Spinal cord (tissue), 10 donors: ENCODE data around the gene DIP2A. TPM values are rescaled to one million over a fixed set of nuclear protein-coding genes. Genes with fewer than 3 reads are reported as not detected.

Source experiments
- DNase-seq, 6 donors: peaks; one replicate each; pipeline versions ENCODE4 v3.0.0 to v3.0.0-alpha.2; 2013 to 2015; ENCODE audit warnings: low spot score in 6 of 6, low read depth in 4 of 6
- H3K27ac ChIP-seq: one replicate; pipeline ENCODE4 v1.5.1; 2013; ENCODE audit warnings: low read depth, low read length, control low read depth
- H3K27me3 ChIP-seq: one replicate; pipeline ENCODE4 v1.6.1; 2013; ENCODE audit warnings: low read length; ENCODE audit not compliant: control insufficient read depth, insufficient read depth
- H3K36me3 ChIP-seq: one replicate; pipeline ENCODE4 v1.6.1; 2013; ENCODE audit warnings: low read length; ENCODE audit not compliant: control insufficient read depth, insufficient read depth
- H3K4me1 ChIP-seq: one replicate; pipeline ENCODE4 v1.6.1; 2013; ENCODE audit warnings: low read length; ENCODE audit not compliant: control insufficient read depth, insufficient read depth
- H3K4me3 ChIP-seq: one replicate; pipeline ENCODE4 v1.5.1; 2013; ENCODE audit warnings: low read depth, low read length, control low read depth
- H3K9me3 ChIP-seq: one replicate; pipeline ENCODE4 v1.6.1; 2013; ENCODE audit warnings: low read length; ENCODE audit not compliant: control insufficient read depth, insufficient read depth
- WGBS: methylation state at CpG from one replicate; pipeline ENCODE4 v1.1.5; 2013; ENCODE audit warnings: missing lambda C conversion rate; ENCODE audit not compliant: insufficient coverage; 5-methylcytosine and 5-hydroxymethylcytosine counted together
- polyA plus RNA-seq, 2 donors: library from polyadenylated mRNA; unstranded; fragments of 120-200 nt; gene quantifications; one replicate each; pipeline ENCODE4 v1.2.1, GENCODE V29; 2013; ENCODE audit not compliant: insufficient read length in 2 of 2
- total RNA-seq, 2 donors: library from RNA; depleted of rRNA in 1 of 2; stranded (reverse); fragments of 120-200 nt in 1 of 2; fragments of >200 nt in 1 of 2; gene quantifications; one replicate each; pipeline versions ENCODE4 v1.2.3 to v1.2.4, GENCODE V29; 2013 to 2014
- donor health status: healthy.

Gene DIP2A
- total and polyA plus RNA-seq, 4 donors = 41.2 to 69.6 (median 43.2) TPM

DNA sequence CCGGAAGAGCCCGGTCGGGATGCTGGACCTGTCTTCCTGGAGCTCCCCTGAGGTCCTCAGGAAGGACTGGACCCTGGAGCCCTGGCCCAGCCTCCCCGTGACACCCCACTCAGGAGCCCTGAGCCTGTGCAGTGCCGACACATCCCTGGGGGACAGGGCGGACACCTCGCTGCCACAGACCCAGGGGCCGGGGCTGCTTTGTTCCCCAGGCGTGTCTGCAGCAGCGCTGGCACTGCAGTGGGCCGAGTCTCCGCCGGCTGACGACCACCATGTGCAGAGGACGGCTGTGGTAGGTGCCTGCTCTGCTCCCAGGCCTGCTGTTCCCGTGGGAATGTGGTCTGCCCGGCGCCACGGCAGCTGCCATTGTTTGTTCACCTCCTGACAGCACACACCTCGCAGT is 42.1 kb upstream of the DIP2A start:
- no peak for DNase-seq
- peaks cover 81% of the 10 kb centered on the region for H3K36me3 ChIP-seq
- no peak overlapping the region for H3K4me3 ChIP-seq
- no peak overlapping the region for H3K27ac ChIP-seq
- 90% methylated on average over 20 of the region's 20 CpGs for WGBS
- H3K9me3 ChIP-seq = no peaks in the 10 kb centered on the region
- no peaks in the 10 kb centered on the region for H3K4me1 ChIP-seq
- H3K27me3 ChIP-seq = no peaks in the 10 kb centered on the region

DNA sequence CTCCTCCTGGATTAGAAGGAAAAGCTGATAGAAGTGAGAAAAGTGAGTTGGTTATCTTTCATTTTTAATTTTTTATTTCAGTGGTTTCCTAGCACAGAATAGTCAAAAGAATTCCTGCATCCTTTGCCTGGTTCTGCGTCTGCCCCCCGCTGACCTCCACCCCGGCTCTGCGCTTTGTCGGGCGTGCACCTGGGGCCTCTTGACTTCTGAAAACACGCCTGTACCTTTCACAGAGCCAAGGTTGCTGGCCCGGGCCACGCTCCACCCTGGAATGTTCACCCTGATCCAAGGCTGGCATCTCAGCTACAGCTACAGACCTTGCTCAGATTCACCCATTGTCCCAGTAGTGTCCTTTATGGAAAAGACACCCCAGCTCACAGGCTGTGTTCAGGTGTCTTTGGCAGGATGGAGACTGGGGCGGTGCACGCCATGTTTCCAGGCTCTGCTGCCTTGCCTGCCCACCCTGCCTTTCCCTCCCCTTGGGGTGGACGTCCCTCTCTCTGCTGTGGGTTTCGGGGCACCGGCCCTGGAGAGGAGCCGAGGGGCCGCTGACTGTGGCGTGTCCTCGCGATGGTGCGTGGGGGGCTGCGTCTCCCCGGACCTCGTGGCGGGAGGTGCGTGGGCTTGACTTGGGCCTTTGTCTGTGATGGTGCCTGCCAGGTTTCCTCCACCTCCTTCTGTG is 40.3 kb upstream of the DIP2A start:
- 96% methylated on average over 23 of the region's 25 CpGs for WGBS
- H3K36me3 ChIP-seq = peaks cover 77% of the 10 kb centered on the region
- DNase-seq = no peak
- H3K9me3 ChIP-seq = no peaks in the 10 kb centered on the region
- no peaks in the 10 kb centered on the region for H3K27me3 ChIP-seq
- no peaks in the 10 kb centered on the region for H3K4me1 ChIP-seq
- no peak overlapping the region for H3K4me3 ChIP-seq
- no peak overlapping the region for H3K27ac ChIP-seq

DNA sequence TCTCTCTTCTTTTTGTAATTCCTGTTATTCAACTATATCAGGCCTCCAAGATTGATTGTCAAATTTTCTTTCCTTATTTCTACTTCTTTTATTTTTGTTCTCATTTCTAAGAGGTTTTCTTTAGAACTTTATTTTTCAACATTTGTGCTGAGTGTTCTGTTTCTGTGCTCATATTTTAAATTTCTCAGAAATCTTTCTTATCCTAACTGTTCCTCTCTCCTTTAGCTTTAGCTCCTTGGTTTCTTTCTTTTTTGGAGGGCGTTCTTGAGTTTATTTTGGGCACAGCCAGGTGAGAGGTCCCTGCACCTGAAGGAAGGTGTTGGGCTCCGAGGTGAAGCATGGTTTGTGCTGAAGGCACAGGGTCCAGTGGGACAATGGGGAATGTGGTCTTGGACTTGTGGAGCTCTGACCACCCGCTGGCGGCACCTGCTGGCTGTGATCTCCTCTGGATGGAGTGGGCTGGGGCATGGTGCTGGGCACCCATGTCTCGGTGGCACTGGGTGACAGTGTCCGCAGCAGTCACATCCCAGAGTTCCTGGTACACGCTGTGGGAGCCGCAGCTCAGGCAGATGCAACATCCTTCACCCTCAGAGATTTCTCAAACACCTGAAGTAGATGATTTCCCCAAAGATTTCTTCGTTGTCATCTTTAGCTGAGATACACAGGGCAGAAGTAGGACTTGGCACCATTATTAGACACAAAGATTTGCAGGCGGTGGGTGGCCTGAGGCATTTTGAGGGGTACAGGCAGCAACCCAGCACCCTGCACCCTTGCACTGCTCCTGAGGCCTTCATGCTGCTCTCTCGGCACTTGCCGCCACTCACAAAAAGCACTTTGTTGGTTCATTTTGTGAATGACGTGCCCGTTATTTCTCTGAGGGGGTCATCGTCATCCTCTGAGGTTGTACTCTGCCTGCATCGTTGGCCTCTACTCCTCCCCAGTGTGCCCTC is 38.2 kb upstream of the DIP2A start:
- Histone ChIP-seq H3K27ac (no peak overlapping the region), H3K4me3 (no peak overlapping the region), H3K36me3 (peaks cover 77% of the 10 kb centered on the region), H3K27me3 (no peaks in the 10 kb centered on the region), H3K9me3 (no peaks in the 10 kb centered on the region), H3K4me1 (no peaks in the 10 kb centered on the region)
- no peak for DNase-seq
- 92% methylated on average over 15 of the region's 16 CpGs for WGBS

DNA sequence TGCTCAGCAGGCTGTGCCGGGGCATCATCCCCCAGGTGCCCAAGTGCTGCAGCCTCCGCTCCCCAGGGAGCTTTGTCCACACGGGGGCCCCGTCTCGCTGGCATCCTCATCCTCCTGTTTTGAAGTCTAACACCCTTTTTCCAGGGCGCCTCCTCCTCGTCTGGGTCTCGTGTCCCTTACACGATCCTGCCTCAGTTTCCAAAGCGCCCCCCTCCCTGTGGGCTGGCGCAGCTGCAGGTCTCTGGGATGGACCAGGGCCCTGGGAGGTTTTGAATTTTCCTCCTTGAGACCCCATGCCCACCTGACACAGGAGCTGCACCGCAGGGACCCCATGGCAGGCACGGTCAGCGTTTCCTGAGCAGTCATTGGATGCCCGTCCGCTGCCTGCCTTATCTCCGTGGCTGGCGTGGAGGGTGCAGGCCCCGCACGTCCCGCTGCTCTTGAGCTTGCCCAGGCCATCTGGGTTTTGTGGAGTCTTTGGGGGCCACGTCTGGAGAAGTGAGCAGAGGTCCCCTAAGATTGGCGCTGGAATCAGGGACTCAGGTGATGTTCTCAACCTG is 37.4 kb upstream of the DIP2A start:
- Histone ChIP-seq H3K9me3 (no peaks in the 10 kb centered on the region), H3K4me1 (no peaks in the 10 kb centered on the region), H3K27ac (no peak overlapping the region), H3K4me3 (no peak overlapping the region), H3K36me3 (peaks cover 83% of the 10 kb centered on the region), H3K27me3 (no peaks in the 10 kb centered on the region)
- no peak for DNase-seq
- 95% methylated on average over 23 of the region's 23 CpGs for WGBS

DNA sequence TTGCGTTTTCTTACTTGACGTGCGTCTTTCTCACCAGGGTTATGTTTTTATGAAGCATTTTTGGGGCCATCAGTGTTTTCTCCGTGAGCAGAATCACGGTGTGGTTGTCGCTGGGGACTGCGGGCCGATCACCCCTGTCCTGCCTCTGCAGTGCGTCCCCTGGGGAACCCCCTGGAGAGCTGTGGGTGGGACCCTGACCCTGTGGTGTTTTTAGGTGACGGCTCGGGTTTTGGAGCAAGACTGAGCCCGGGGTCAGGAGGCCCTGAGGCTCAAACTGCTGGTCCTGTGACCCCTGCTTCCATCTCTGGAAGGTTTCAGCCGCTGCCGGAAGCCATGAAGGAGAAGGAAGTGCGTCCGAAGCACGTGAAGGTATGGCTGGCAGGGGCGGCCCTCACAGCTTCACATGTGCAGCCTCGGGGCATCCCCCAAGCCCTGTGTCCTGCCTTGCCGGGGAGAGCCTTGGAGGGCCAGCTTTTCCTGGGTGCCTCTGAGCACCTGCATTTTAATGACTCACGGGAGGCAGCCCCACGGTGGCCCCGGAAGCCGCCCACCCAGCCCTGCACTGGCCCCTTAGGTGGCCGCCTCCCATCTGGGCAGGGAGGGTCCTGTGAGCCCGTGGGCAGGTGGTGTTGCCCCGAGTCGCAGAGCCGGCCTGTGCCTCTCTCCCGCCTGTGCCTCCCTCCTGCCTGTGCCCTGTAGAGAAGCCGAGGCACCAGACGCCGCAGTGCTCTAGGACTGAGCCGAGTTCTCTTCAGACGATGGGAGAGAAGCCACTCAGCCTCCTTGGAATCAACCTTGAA is 36.7 kb upstream of the DIP2A start:
- Histone ChIP-seq H3K9me3 (no peaks in the 10 kb centered on the region), H3K4me3 (no peak overlapping the region), H3K27ac (no peak overlapping the region), H3K4me1 (no peaks in the 10 kb centered on the region), H3K36me3 (peaks cover 83% of the 10 kb centered on the region), H3K27me3 (no peaks in the 10 kb centered on the region)
- WGBS = 96% methylated on average over 35 of the region's 35 CpGs
- no peak for DNase-seq

DNA sequence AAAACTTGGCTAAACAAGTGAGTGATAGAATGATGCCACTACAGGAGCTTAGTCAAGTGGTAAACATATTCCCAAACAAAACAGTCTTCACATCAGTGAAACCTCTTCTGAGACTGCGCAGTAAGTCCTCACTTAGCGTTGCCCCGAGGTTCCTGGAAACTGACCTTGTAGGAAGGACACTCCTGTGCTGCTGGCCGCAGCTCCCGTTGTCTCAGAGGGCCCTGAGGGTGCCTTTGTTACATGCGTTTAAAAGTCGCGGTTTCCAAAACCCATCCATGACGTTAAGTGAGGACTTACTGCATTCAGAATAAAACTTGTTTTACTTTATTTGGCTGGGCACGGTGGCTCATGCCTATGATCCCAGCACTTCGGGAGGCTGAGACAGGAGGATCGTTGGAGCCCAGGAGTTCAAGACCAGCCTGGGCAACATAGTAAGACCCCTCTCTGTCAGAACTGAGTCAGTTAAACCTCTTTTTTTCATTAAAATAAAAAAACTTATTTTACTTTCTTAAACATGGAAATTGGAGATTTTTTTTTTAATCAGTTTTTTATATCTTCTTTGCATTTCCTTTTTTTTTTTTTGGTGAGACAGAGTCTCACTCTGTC is 36.0 kb upstream of the DIP2A start:
- H3K4me1 ChIP-seq = no peaks in the 10 kb centered on the region
- H3K36me3 ChIP-seq = peaks cover 84% of the 10 kb centered on the region
- H3K9me3 ChIP-seq = no peaks in the 10 kb centered on the region
- H3K27ac ChIP-seq = no peak overlapping the region
- H3K27me3 ChIP-seq = no peaks in the 10 kb centered on the region
- 95% methylated on average over 12 of the region's 12 CpGs for WGBS
- H3K4me3 ChIP-seq = no peak overlapping the region
- DNase-seq = no peak

DNA sequence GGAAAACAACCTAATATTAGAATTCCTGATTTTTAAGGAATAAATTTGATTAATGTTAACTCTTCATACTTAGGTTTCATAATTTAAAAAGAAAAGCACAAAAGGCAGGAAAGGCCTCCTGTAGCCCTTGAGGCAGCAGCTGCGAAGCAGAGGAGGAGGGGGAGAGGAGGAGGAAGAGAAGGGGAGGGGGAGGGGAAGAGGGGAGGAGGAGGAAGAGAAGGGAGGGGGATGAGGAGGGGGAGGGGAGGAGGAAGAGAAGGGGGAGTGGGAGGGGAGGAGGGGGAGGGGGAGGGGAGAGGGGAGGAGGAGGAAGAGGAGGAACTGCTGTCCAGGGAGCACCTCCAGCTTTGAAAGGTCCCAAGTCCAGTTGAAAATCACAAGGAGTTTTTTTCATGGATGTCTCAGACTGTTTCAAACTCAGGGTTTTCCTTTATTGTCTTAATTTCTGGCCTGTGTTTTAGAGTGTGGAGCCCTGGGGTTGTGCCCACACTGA is 35.1 kb upstream of the DIP2A start:
- Histone ChIP-seq H3K27ac (no peak overlapping the region), H3K27me3 (no peaks in the 10 kb centered on the region), H3K4me1 (no peaks in the 10 kb centered on the region), H3K36me3 (peaks cover 87% of the 10 kb centered on the region), H3K4me3 (no peak overlapping the region), H3K9me3 (no peaks in the 10 kb centered on the region)
- WGBS = no CpG with 5 or more reads among the region's 1 CpG
- DNase-seq = no peak

DNA sequence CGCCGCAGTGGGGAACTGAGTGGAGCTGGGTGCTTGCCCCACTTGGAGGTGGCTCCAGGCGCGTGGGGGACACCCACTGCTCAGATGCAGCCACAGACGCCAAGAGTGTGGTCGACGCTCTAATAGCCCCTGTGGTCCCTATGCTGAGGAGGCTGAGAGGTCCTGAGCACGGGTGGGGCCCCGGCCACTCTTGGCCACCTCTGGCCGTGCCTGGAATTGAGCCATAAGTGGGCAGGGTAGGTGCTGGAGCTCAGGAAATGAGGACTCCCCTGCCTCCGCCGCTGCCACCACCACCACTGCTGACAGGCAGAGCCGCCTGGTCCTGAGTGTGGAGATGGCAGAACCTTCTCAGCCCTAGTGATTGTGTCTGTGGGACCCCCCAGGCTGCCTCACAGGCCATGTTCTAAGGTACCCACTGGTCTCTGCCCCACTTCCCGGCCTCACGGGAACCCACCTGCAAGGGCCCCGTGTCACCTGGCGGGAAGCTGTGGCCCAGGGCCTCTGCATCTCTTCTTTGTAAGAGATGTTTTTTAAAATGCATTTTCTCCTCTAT is 34.6 kb upstream of the DIP2A start:
- Histone ChIP-seq H3K27ac (no peak overlapping the region), H3K4me1 (no peaks in the 10 kb centered on the region), H3K36me3 (peaks cover 87% of the 10 kb centered on the region), H3K27me3 (no peaks in the 10 kb centered on the region), H3K4me3 (no peak overlapping the region), H3K9me3 (no peaks in the 10 kb centered on the region)
- WGBS = 81% methylated on average over 11 of the region's 17 CpGs
- no peak for DNase-seq
